Aortic smooth muscle cell (primary cell): Measurements from ENCODE around the gene C3orf85. TPM values are rescaled to one million over a fixed set of nuclear protein-coding genes. Genes with fewer than 3 reads are reported as not detected.

Experiments used
- total RNA-seq: library from RNA; depleted of rRNA; stranded (reverse); fragments of >200 nt; gene quantifications from 2 replicates; pipeline ENCODE4 v1.2.3, GENCODE V29; 2014

The C3orf85 gene
- total RNA-seq: not detected in 2 replicates

GRCh38 chr3:109136523-109136922, at the start of gene C3orf85:
TSS of gene C3orf85 (plus strand) at chr3:109136719. CDS start at chr3:109136848, 129 bp downstream.

GRCh38 chr3:109117939-109118338, 18.6 kb upstream of the C3orf85 start, which contains the start of gene MORC1:
TSS of gene MORC1 (minus strand) at chr3:109118134. CDS start at chr3:109118059, 75 bp downstream.

Other genes starting within 250 kb of the C3orf85 start
- gene GUCA1C, start 182.8 kb upstream of the C3orf85 start, total RNA-seq: not detected in 2 replicates
- not detected in 2 replicates for gene MORC1, start 18.6 kb upstream of the C3orf85 start, total RNA-seq
- not detected in 2 replicates for gene DPPA2, start 179.8 kb downstream of the C3orf85 start, total RNA-seq
- not detected in 2 replicates for gene DPPA4, start 200.8 kb downstream of the C3orf85 start, total RNA-seq